Motor neuron (in vitro differentiated cells): ENCODE measurements around the gene KCNN1. TPM values are rescaled to one million over a fixed set of nuclear protein-coding genes. Genes with fewer than 3 reads are reported as not detected.

Experiments
- ATAC-seq, 8 experiments: fragments of 200-7000 bp; cut with Tn5 transposase; replicated peaks in 6 of 8; 2 replicates each; pipeline ENCODE4 v1.8.0; 2021; ENCODE audit warnings: mild to moderate bottlenecking in 8 of 8, moderate library complexity in 8 of 8
- H3K27ac ChIP-seq, 2 donors: fragments of 250-450 bp; sonication (Bioruptor Pico); 2 replicates each; pipeline ENCODE4 v1.9.0; 2021; ENCODE audit warnings: antibody characterized with exemption in 2 of 2, mild to moderate bottlenecking in 2 of 2, moderate library complexity in 1 of 2
- H3K4me1 ChIP-seq, 2 donors: fragments of 250-450 bp; sonication (Bioruptor Pico); replicated peaks in 1 of 2; 2 replicates each; pipeline ENCODE4 v1.6.1; 2021; ENCODE audit warnings: antibody characterized with exemption in 2 of 2, mild to moderate bottlenecking in 2 of 2, moderate library complexity in 1 of 2
- H3K4me3 ChIP-seq, 5 donors: fragments of 250-450 bp; sonication (Bioruptor Pico); 2 replicates each; pipeline ENCODE4 v1.9.0; 2021; ENCODE audit warnings: antibody characterized with exemption in 5 of 5, mild to moderate bottlenecking in 5 of 5, moderate library complexity in 4 of 5
- WGBS, 10 experiments: fragments of 450-650 bp; shearing (Covaris generic); methylation state at CpG; one replicate each; pipeline ENCODE4 v1.0.0; 2022; 5-methylcytosine and 5-hydroxymethylcytosine counted together
- in situ Hi-C, 9 experiments: fragments of 400-800 bp; cut with MboI; loops; one replicate each; pipeline ENCODE4 v1.15.0; 2021; ENCODE audit warnings: low sequenced_read_pairs in 9 of 9, low pct_unique_long_range_greater_than_20kb in 2 of 9; ENCODE audit not compliant: unreplicated experiment in 9 of 9
- total RNA-seq, 8 experiments: library from RNA; unstranded; fragments of 300-600 nt; gene quantifications; 2 replicates each; pipeline versions ENCODE4 v1.2.3 to v1.2.4, GENCODE V29; 2022

KCNN1 gene
- total RNA-seq, 8 experiments from 2014 or later = 0.10 to 22.3 (median 8.8) TPM

DNA sequence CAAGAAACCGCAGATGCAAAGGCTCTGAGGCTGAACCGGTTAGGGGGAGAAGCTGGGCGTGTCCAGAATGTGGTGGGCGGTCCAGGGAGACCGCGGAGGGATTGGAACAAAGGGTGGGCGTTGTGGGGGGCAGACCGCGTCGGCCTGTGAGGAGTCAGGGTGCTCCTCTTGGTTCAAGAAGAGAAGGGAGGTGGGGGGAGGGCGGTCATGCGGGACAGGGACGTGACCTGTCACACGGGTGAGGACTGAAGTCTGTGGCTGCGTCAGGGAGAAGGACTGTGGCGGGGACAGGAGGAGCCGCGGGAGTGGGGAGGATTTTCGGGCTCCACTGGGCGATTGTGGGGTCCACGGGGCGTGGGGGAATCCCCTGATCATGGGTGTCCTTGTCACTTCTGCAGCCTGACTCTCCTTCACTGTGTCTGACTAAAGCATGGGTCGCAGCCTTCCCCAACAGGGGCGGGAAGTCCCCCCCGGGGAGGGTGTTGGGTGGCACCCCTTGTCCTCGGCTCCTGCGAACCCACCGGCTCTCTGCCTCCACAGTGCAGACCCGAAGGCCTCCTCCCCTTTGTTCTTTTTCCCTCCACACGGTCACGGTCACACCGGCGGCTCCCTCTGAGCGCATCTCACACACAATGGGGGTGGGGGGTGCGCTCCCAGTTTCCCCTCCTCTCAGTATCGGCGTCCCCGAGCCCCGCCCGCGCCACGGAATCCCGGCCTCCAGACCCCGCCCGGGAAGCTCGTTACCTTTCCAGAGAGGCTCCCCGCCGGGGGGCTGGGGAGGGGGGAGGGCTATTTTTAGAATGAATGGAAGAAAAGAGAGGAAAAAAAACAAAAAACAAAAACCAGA, 16.4 kb upstream of the KCNN1 start:
- WGBS, 10 experiments = 0 to 20% methylated on average over 1 to 3 of the region's 48 CpGs; no CpG with 5 or more reads in 8 of the 10 experiments
- peak overlapping the region; percentile 9 to 45 (median 40) for H3K4me3 ChIP-seq
- H3K4me1 ChIP-seq = peaks cover 46 to 50% of the 10 kb centered on the region in 2 donors
- peak in 7 of 8 experiments; percentile 3 to 38 (median 18) for ATAC-seq
- in situ Hi-C loops = no loop called here
- H3K27ac ChIP-seq = peak overlapping the region; percentile 90 to 99

DNA sequence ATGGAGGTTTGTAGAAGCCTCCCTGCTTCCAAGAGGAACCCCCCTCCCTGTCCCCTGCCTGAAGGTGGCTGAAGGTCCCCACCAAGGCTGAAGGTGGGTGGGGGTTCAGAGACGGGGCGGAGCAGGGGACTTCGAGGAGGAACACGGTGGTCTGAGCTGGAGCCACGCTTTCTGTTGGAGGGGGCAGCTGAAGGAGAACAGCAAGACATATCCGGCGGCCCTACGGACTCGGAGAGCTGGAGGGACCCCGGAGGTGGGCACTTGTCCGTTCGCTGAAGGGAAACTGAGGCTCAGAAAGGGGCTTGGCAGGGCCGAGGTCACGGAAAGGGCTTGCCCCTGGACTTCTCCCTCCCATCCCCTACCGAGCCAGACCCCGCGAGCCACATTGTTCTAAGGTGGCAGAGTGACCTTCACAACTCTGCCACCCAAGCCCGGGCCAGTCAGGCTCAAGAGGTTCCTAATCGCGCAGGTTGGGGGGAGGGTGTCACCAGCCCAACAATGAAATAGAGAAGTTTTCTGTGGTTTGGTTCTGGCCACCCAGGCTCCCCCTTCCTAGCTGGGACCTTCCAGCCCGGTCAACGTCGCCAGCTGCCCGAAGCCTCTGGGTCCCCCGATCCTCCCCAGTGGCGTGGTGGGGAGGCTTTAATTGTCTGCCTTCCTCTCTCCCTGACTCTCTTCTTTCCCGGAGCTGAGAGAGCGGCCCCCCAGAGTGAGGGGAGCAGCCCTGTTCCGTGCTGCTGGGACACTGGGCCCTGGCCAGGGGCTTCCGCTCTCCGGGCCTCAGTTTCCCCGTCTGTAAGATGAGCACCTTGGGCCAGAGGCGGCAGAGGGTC, 15.5 kb upstream of the KCNN1 start:
- H3K4me1 ChIP-seq = peaks cover 46 to 50% of the 10 kb centered on the region in 2 donors
- H3K27ac ChIP-seq = peak overlapping the region; percentile 90 to 99
- H3K4me3 ChIP-seq = peak overlapping the region; percentile 28 to 45 (median 40)
- ATAC-seq = peak in 3 of 8 experiments; percentile 9 to 11 (median 9)
- in situ Hi-C loops = no loop called here
- 0 to 14% (median 0%) methylated on average over 1 to 4 of the region's 33 CpGs; no CpG with 5 or more reads in 7 of the 10 experiments for WGBS, 10 experiments

DNA sequence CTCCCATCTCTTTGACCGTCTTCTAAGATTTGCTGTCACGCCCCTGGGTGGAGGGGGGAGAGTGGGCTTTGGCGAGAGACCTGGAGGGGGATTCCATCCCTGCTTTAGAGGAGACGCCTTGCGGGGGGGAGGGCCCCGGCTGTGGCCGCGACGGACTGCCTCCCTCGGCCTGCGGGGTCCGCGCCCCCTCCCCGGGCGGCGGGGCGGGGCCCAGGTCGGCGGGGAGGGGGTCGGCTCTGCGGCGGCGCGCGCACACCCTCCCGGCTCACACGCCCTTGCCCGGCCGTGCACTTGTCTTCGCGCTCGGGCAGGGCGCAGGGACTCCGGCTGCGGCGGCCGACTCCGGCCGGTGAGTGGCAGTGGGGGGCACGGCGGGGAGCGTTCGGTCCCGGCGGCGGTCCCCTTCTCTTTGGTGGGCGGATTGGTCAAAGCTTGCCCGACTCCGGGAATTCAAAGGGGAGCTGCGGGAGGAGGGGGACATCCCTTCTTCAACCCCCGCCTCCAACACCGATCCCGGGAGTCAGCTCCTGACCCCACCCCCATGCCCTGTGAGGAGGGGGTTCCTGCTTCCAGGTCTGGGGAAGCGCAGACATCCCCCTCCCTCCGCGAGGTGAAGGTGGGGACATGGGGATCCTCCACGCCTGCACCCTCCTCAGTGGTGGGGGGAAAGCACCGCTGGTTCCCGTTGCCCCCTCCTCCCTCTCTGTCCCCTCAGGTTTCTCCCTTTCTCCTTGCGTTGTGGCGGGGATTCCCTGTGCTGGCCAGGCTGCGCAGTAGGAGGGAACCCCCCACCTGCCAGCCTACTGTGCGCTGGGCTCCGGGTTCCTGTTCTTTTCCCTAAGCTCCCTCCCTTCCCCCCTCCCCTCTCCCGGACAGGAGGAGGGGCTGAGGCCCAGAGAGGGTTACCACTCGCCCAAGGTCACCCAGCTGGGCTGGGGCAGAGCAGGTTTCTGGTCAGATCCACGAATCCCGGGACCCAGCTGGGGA, 14.6 kb upstream of the KCNN1 start:
- H3K4me3 ChIP-seq = peak overlapping the region; percentile 28 to 45 (median 40)
- WGBS, 10 experiments = 0% methylated on average over 1 to 2 of the region's 68 CpGs; no CpG with 5 or more reads in 7 of the 10 experiments
- peaks cover 46 to 49% of the 10 kb centered on the region in 2 donors for H3K4me1 ChIP-seq
- H3K27ac ChIP-seq = peak overlapping the region; percentile 90 to 99
- in situ Hi-C loops = no loop called here
- peak in 6 of 8 experiments; percentile 7 to 37 (median 30) for ATAC-seq

DNA sequence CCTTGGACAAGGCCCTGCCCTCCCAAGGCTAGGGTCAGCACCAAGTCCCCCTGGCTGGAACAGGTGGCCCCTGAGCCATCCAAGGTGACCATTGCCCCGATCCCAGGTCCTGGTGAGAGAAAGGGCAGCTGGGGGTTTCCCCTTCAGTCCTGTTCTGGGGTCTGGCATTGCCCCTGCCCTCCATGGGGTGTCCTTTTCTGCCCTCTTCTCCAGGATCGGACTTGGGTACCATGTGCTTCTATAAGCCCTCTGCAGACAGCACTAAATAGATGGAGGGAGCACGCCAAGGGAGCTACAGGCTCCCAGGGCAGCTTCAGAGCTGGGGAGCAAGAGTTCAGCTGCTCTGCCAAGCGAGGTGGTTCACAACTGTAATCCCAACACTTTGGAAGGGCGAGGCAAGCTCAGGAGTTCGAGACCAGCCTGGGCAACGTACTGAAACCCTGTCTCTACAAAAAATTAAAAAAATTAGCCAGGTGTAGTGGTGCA, 13.5 kb upstream of the KCNN1 start:
- Histone ChIP-seq H3K27ac (no peak overlapping the region), H3K4me1 (peaks cover 46% of the 10 kb centered on the region in 2 donors), H3K4me3 (peak overlapping the region in 4 of 5 donors; percentile 28 to 45 (median 39))
- in situ Hi-C loops = no loop called here
- WGBS, 10 experiments = 50 to 80% (median 68%) methylated on average over 1 to 6 of the region's 7 CpGs; no CpG with 5 or more reads in 4 of the 10 experiments
- ATAC-seq = no peak

DNA sequence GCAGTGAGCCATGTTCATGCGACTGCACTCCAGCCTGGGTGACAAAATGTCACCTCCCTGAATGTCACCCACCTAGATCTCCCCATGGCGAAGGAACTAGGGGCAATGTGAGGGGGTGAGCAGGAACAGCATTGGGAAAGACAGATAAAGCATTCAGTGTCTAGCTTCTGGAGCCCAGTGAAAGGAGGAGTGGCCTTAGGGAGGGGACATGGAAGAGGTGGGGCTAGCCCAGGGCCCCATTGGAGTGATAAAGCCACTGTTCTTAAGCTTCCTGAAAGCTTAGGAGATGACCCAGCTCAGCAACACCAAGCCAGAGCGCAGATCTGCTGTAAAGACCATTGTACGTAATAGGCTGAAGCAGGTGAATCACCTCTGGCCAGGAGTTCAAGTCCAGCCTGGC, 13.0 kb upstream of the KCNN1 start:
- no peak for ATAC-seq
- peak overlapping the region in 1 of 5 donors; percentile 45 for H3K4me3 ChIP-seq
- 40 to 100% (median 92%) methylated on average over 1 to 3 of the region's 4 CpGs; no CpG with 5 or more reads in 2 of the 10 experiments for WGBS, 10 experiments
- no peak overlapping the region for H3K27ac ChIP-seq
- H3K4me1 ChIP-seq = peaks cover 43 to 44% of the 10 kb centered on the region in 2 donors
- in situ Hi-C loops = no loop called here

DNA sequence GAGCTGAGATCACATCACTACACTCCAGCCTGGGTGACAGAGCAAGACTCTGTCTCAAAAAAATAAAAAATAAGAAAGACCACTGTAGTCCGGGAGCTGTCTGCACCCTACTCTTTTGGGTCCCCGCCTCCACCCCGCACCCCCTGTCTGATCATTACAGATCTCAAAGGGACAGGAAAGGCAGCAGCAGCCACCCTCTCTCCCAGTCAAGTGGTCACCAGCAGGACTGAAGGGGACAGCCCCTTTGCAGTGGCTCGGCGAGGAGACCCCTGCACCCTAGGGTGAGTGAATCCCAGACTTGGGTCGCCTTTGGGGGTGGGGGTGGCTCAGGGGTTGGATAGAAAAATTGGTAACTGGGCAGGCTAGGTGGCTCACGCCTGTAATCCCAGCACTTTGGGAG, 12.5 kb upstream of the KCNN1 start:
- WGBS, 10 experiments = 40 to 100% (median 95%) methylated on average over 1 to 3 of the region's 7 CpGs; no CpG with 5 or more reads in 6 of the 10 experiments

DNA sequence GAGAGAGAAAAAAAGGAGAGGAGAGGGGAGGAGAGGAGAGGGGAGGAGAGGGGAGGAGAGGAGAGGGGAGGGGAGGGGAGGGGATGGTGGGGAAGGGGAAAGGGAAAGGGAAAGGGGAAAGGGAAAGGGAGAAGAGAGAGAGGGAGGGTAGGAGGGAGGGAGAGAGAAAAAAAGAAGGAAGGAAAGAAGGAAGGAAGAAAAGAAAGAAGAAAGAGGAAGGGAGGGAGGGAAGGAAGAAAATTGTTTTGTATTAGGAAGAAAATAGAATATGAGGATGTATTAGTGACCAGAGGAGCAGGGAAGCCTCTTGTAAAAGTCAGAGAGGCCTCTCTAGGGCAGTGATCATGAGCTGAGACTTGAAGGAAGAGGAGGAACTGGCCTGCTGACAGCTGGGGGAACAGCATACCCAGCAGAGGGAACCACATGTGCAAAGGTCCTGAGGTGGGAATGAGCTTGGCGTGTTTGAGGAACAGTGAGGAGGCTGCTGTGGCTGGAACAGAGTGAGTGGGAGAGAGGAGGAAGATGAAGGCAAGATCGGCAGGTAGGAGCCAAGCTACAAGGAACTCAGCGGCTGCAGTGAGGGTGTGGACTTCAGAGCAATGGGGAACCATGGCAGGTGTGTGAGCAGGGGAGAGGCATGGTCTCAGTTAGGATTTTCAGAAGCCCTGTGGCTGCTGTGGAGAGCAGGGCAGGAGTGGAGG, 9.6 kb upstream of the KCNN1 start:
- 70 to 100% (median 79%) methylated on average over 1 to 3 of the region's 3 CpGs; no CpG with 5 or more reads in 1 of the 10 experiments for WGBS, 10 experiments
- Histone ChIP-seq H3K4me3 (no peak overlapping the region), H3K4me1 (peaks cover 13 to 14% of the 10 kb centered on the region in 2 donors), H3K27ac (no peak overlapping the region)
- in situ Hi-C loops = no loop called here
- no peak for ATAC-seq

More for the DNA sequence above, 12.5 kb upstream of the KCNN1 start:
- no peak for ATAC-seq
- Histone ChIP-seq H3K4me1 (peaks cover 38% of the 10 kb centered on the region in 2 donors), H3K27ac (no peak overlapping the region), H3K4me3 (no peak overlapping the region)
- in situ Hi-C loops = no loop called here

DNA sequence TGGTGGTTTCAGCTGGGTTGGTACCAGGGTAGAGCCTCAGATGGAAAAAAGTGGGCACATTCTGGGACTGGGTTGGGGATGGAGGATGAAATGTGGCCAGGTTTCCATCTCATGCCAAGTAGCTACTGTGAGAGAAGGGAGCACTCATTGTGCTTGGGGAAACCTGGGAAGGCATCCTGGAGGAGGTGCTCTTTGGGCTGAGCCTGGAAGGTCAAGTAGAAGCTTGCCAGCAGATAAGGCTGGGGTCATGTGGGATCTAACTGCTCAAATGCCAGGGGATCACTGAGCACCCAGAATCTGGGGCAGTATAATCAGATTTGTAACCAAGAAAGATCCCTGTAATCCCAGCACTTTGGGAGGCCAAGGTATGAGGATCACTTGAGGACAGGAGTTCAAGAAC, 9.0 kb upstream of the KCNN1 start:
- Histone ChIP-seq H3K4me3 (no peak overlapping the region), H3K4me1 (peaks cover 12 to 14% of the 10 kb centered on the region in 2 donors), H3K27ac (no peak overlapping the region)
- in situ Hi-C loops = no loop called here
- ATAC-seq = no peak

DNA sequence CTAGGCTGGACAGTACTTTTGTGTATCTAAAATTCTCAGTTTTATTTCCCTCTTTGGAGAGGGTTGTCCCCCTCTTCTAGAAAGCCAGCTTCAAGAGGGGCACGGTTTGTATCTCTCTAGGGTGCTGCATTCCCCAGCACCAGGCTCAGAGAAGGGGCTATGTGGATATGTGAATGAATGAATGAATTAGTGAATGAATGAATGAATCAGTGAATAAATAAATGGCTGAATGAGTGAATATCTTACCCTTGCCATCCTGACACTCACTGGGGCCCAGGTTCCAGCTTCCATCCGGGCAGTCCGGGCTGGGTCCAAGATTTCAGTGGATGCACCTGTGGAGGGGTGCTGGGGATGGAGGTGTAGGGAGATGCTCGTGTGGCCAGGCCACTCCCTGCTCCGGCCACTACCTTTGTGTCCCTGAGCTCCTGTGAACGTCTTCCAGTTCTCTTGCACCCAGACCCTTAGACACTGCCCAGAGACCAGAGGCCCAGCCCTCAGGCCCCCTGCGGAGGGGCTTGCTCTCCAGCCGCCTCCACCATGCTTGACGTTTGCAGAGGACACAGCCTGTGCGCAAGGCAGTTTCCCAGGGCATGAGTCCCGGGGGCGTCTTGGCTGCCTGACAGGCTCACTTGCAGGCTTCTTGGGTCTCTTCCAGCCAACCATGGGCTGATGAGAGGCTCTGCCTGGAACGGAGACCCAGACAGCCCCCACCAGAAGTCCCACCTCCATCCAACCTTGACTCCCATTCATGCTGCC, 2.8 kb upstream of the KCNN1 start:
- no peak for ATAC-seq
- in situ Hi-C loops = no loop called here
- H3K27ac ChIP-seq = no peak overlapping the region
- peaks cover 19 to 22% of the 10 kb centered on the region in 2 donors for H3K4me1 ChIP-seq
- no peak overlapping the region for H3K4me3 ChIP-seq
- WGBS, 10 experiments = 25 to 100% (median 60%) methylated on average over 1 to 5 of the region's 13 CpGs; no CpG with 5 or more reads in 6 of the 10 experiments

DNA sequence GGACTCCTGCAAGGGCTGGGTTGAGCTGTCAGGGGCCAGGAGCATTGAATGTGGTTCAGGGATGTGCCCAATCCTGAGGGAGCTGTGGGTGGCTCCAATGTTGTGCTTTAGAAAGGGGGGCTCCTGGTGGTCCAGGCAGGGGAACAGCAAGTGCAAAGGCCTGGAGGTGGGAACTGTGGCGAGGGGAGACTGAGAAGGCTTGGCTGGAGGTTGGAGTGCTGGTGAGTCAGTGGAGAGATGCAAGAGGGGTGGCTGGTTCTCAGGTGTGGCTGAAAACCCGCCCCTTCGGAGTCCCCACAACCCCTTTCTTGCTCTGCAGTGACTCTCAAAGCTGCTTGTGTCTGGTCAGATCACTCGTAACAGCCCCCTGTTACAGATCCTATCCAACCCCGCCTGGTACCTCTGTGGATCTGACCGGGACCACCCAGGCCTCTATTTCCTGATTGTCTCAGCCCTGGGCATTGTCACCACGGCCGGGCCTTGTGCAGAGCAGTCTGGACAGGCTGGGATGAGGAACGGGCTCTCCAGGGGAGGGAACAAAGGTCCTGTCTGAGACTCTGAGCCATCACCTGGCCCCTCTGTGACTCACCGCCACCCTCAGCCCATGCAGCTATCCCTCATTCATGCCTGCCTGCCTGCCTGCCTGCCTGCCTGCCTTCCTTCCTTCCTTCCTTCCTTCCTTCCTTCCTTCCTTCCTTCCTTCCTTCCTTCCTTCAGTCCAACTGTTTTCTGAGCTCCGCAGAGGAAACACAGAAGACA, 1.4 kb upstream of the KCNN1 start:
- Histone ChIP-seq H3K4me1 (peaks cover 19 to 22% of the 10 kb centered on the region in 2 donors), H3K27ac (no peak overlapping the region), H3K4me3 (no peak overlapping the region)
- 12 to 75% (median 63%) methylated on average over 1 to 5 of the region's 11 CpGs; no CpG with 5 or more reads in 4 of the 10 experiments for WGBS, 10 experiments
- in situ Hi-C loops = no loop called here
- peak in 5 of 8 experiments; percentile 79 to 89 (median 82) for ATAC-seq
